ENCODE results near the gene PINLYP.

DNA sequence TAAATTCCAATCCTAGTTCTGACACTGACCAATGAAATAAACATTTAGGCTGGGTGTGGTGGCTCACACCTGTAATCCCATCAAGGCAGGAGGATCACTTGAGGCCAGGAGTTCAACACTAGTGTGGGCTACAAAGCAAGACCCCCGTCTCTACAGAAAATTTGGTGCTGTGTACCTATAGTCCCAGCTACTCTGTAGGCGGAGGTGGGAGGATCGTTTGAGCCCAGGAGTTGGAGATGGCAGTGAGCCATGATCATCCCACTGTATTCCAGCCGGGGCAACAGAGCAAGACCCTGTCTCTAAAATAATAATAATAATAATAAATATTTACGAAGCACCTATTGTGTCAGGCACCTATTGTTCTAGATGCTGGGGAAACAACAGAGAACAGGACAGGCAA, 13.7 kb downstream of the PINLYP start:
- TF ChIP-seq, protein P1, sequence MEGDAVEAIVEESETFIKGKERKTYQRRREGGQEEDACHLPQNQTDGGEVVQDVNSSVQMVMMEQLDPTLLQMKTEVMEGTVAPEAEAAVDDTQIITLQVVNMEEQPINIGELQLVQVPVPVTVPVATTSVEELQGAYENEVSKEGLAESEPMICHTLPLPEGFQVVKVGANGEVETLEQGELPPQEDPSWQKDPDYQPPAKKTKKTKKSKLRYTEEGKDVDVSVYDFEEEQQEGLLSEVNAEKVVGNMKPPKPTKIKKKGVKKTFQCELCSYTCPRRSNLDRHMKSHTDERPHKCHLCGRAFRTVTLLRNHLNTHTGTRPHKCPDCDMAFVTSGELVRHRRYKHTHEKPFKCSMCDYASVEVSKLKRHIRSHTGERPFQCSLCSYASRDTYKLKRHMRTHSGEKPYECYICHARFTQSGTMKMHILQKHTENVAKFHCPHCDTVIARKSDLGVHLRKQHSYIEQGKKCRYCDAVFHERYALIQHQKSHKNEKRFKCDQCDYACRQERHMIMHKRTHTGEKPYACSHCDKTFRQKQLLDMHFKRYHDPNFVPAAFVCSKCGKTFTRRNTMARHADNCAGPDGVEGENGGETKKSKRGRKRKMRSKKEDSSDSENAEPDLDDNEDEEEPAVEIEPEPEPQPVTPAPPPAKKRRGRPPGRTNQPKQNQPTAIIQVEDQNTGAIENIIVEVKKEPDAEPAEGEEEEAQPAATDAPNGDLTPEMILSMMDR (IDR thresholded peaks at IDR 0.05) = no peak
- no peak for TF ChIP-seq POLR2A (IDR thresholded peaks at IDR 0.05)
